ENCODE data around the gene ACIN1.
"Not testable (repeated sequence)": the region's sequence is repeated elsewhere in the genome, so short reads cannot be mapped to it uniquely, and the experiment has no call there.

The ACIN1 gene

DNA sequence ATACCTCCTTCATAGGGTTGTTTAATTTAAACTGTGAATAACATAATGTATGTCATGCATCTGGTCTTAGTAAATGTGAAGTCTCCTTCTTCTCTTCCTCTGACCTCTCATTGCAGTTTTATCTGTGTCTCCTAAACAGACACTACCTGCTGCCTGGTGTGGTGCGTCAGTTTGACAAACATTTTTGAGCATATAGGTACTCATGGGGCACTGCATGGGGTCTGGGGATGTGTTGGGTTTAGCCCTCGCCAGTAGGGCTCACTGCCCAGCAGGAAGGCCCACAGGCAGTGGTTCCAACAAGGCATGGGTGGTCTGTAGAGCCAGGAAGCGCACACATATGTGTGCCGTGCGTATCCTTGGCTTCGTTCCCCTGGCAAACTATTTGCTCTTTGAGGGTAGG lies 27.1 kb upstream of the ACIN1 start:
- no peak for DNase-seq (ENCODE audit: low read depth)

DNA sequence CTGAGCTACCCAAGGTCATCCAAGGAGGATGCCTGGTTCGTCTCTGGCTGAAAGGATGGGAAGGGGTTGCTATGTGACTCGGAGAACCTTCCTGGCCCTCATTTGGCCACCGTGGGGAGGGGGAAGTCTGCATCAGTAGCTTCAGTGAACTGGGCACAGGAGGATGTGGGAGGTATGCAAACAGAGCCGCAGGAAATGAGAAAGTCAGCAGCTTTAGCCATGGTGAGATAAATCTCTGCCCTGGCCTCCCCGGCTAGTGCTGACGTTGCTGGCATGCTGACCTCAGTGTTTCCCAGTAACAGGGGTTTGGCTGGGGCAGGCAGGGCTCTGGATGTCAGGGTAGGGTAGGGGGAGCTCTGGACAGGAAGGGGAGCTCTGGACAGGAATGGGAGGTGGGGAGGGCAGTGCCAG lies 26.4 kb upstream of the ACIN1 start:
- no peak for DNase-seq (ENCODE audit: low read depth)

DNA sequence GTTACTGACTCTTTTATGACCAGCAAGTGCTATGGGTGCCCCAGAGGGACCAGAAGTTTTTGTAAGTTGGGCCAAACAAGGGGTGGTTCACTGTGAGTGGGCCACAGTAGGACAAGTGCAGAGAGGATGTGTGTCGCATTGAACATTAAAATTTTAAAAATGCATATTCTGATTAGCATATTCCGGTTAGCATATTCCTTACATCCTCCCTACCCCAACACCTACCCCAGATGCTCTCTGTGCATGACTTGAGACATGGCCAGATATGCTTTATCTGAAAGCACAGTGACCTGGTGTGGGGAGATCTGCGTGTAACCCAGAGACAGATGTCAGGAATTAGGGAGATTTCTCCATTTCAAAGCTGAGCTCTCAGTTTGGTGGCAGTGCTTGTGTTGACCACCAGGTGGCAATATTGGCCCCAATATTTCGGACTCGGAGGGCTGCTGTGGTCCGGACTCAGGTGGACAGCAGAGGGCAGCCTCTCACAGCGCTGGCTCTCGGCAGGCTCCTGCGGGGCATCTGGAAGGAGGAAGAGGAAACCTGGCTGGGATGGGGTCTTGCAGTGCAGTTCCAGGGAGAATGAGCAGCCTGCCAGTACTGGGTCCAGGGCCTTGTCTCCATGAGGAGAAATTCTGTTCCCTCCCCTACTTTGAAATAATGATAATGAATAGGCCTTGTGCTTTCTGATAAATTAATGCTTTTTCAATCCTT lies 25.8 kb upstream of the ACIN1 start:
- DNase-seq (ENCODE audit: low read depth): peak; percentile 54

DNA sequence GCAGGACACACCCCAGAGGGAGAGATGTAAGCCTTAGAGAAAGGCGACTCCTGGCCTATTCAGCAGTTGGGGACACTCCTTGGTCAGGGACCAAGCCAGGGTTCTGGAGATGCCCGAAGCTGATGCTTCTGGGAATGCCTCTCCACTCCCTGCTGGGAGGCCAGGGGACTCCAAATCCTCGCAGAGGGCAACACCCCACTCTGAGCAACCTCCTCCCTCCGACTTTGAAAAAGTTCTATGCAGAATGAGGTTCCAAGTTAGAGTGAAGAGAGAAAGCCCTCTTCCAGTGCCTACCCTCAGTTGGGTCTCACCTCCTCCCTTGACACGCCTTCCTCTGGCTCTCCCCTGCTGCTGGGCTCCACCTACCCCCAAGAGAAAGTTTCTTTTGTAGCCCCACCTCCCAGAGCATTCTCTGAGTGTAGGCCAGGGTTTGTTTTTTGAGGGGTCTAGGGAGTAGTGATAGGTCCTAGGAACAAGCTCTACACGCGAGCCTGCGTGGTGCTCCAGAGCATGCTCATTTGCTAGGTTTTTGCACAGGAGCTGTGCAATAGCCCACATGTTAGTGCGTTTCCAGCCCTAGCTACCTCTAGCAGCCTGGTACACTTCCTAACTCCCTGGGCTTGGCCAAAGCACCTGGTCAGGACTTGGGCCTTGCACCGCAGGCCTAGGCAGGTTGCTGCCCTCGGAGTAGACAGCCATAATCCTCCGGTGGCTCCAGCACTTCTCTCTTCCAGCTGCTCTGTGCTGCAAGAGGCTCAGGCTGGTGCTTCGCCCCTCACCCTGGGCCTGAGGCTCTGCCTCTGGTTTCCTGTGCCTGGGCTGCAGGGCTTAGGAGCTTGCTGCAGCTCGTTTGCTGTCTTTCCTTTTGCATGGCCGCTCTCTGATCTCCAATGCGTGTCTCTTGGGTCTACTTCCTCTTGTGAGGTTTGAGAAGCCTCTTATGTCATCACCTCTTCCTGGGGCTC lies 24.7 kb upstream of the ACIN1 start:
- no peak for DNase-seq (ENCODE audit: low read depth)

DNA sequence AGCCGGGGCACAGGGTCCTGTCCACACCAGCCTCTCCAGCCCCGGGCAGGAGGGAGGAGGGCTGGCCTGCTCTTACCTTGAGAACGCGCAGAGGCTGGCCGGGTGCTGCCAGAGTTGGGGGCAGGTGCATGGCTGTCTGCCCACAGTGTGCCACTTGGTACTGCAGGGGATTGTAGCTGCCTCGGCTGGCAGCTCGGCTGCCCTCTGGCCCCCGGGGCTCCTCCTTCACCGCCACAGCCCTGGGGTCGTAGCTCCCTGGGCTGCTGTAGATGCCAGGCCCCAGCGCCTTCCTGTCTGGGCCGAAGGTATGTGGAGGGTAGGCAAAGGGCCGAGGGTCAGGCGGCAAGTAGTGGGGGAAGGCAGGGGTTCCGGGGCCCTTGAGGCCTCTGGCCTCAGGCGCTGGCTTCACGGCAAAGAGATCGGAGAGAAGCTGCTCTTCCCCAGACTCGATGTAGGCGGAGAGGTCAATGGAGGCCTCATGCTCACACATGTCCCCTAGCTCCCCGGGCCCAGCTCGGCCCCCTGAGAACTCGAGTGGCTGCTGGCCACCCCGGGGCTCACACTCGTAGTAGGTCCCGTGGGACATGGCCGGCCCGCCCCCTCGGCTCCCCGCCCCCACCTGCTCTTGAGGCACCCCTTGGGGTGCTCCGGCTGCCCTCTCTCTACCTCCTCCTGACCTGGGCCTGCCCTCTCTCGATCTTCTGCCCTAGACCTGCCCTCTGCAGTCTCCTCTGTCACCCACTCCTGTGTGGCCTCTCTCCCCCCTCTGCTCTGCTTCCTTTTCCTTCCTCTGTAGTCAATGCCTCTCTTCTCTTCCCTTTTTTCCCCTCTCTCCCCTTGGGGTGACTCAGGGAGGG lies 23.8 kb upstream of the ACIN1 start, which contains the start of gene CEBPE:
CEBPE (minus strand) TSS at position 750 of the 857 bp plus-strand sequence; CDS start at position 586, 164 bp downstream.
- DNase-seq (ENCODE audit: low read depth): no peak

DNA sequence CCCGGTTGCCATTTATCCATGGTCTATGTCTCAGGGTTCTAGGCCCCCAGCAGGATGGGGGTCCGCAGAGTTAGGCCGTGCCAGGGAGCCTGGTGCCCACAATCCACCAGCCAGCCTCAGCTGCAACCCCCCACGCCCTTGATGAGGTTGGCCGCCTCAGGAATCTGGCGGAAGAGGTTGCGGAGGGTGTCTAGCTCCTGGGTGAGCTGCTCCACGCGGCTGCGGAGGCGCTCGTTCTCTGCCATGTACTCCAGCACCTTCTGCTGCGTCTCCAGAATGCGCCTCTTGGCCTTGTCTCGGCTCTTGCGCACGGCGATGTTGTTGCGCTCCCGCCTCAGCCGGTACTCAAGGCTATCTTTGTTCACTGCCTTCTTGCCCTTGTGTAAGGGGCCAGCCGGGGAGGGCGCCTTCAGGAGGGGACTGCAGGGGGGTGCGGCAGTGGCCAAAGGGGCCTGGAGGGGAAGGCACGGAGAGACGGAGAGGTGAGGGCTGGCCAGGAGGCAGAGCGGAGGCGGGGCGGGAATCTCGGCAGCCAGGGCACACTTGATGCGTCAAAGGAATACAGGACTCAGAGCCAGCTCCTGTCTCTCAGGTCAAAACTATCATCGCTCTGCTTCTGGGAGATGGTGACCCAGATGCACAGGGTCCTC lies 22.6 kb upstream of the ACIN1 start:
- no peak for DNase-seq (ENCODE audit: low read depth)

DNA sequence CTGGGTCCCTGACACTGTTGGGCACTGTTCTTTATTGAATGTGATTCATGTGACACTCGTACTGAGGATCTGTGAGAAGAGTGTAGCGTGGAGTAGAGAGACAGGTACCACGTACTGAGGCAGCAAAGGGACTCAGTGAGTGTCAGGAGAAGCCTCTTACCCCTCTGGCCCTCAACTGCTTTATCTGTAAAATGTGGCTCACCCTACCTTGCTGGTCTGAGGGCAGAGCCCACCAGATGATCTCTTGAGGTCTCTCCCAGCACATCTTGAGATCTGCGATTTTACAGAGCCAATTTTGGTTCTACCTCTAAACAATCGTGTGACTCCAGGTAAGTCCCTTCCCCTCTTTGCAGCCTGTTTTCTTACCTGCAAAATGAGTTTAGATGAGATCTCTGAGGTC lies 21.0 kb upstream of the ACIN1 start:
- no peak for DNase-seq (ENCODE audit: low read depth)

DNA sequence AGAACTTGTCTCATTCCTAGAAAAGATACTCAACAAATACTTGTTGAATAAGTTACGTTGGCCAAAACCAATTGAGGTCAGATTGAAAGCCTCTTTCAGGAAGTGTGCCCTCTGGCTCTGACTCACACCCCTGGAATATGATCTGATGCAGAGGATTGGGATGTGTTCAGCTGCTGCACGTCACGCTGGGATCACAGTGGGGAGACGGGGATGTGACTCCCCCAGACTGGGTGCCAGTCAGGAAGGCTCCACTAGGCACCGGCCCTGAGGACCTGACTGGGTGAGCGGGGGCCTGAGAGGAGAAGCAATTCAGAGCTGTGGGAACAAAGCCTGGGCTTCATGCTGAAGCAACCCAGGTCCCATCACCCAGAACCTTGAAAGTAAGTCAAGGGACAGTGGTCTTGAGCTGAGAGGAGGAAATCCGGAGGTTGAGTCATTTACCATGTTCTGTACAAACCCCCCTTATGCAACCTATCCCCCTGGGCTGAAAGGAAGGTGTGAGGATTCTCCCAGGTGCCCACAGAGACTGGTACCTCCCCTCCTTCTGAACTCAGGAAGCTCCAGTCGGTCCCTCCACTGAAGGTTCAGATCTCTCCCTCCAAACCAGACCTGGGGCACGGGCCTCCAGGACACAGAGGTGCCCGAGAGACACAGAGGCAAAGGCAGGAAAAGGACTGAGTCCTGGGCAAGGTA lies 20.2 kb upstream of the ACIN1 start:
- no peak for DNase-seq (ENCODE audit: low read depth)

DNA sequence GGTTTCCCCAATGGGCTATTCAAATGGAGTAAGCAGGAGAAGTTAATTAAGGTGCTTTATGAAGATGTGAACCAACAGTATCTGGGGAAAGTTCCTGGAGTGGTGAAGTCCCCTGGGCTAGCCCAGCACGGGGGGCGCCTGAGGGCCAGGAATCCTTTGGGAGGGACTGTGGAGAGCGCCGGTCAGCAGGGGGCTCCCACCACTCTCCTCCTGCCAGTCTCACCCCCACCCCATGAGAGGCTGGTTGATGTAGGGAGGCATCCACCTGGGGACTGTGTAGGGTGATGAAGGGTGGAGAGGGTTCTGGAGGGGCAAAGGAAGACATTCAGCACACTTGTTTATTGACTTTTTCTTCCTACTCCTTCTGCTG lies 19.7 kb upstream of the ACIN1 start:
- DNase-seq (ENCODE audit: low read depth): no peak

DNA sequence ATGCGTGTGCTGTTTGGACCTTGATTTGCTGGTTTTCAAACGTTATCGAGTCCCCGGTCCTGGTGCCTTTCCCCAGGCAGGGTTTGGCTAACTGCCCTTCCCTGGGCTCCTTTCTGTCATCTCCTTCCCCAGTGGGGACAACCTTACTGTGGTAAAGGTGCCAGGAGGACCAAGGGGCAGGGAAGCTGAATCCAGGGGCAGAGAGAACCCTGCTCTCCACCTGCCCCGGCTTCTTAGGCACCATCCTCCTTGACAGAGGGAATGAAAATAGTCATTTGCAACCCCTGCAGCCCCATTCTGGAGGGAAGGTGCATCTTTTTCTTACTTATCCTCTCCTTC lies 19.2 kb upstream of the ACIN1 start:
- no peak for DNase-seq (ENCODE audit: low read depth)

DNA sequence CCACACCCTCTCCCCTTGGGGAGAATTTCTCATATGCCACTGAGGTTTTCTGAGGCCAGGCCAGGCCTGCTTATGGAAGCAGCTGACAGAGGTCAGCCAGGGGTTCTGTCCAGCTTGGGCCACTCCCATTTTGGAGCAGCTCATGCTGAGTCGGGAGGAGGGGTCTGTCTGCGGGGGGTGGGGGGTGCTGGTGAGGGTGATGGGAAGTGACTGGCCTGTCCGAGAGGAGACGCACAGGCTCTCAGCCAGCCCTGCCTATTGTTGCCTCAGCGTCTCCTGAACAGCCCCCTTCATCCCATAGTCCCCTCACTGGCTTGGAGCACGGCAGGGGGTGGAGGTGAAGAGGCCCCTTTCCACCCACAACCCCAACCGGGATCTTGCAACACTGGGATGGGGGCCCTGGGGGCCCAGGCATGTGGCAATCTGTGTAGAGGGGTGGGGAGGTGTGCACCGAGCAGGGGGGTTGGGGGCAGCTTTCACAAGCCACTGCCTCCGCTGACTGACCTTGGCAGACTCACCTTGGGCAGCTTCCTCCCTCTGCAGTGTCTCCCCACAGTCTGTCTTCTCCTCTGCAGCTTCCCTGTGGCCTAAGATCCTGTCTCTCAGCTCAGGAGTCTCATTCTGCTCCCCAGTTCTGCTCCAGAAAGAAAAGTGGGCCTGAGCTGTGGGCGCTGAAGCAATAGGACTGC lies 18.6 kb upstream of the ACIN1 start:
- no peak for DNase-seq (ENCODE audit: low read depth)

DNA sequence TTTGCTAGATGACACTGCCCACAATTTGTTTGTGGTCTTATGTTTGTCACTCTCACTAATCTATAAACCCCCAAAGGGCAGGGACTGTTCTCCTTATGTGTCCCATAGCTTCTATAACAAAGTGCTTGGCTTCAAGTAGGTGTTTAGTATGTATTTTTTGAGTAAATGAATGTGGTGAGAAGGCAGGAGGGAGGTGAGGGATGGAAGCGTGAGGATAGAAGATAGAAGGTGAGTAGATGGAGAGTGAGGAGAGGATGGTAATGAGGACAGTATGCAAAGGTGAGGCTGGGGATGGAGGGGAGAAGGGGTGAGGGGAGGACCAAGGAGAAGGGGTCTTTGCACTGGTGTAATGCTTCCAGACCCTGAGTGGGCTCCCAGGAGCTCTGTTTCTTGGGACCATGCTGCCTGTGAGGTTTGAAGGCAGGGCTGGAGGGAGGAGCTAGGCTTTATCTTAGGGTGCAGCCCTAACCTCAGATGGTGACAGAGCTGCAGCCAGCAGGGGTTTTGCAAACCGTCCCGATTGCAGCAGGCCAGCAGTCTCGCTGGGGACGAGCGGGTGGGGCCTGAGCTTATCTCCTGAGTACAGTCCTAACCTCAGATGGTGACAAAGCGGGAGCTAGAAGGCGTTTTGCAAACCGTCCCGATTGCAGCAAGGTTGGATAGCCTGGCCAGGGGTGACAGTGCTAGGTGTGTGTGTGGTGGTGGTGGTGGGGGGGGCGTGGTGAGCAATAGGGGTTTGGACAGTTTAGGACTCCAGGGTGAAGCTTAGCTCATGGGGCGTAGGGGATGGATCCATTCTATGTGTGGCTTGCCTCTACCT lies 17.6 kb upstream of the ACIN1 start:
- DNase-seq (ENCODE audit: low read depth): no peak

DNA sequence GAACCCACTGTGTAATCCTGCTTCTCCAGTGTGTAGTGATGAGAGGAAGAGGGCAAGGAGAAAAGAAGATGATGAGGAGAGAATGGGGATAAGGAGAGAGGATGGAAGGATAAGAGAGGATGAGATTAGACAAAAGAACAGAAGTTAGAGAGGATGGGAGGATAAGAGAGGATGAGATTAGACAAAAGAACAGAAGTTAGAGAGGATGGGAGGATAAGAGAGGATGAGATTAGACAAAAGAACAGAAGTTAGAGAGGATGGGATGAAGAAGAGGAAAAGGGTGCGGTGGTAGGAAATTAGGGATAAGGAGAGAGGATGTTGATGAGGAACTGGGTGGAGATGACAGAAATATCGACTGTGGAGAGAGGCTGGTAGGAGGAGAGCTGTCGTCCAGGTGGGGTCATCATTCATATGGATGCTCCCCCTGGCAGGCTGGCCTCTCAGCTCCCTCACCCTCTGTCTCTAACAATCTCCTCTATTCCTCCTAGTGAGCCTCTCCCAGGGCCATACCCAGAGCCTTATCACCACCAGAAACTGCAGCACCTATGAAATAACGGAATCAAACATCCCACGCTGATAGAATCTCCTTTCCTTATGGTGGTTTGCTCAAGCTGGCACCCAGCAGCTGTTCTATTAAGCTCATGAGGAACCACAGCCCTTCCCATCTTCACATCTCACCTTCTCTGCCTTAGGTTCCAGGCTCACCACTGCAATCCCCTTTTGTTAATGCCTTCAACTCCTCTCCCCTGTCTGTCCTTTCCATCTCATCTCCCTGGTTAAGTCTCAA lies 15.8 kb upstream of the ACIN1 start:
- no peak for DNase-seq (ENCODE audit: low read depth)

DNA sequence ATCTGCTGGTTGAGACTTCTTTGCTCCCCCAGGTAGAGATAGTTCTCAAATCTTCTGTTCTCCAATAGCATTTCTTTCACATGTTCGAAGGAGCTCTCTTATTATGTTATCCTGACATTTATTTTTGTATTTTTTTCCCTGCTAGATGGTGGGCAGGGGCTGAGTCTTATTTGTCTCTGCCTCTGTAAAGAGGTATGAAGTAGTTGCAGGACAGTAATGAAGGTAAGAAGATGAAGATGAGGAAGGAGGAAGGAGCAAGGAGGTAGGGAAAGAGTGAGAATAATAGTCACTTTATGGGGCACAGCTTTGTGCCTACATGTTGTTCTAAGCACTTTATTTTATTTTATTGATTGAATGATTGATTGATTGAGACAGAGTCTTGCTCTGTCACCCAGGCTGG lies 14.8 kb upstream of the ACIN1 start:
- DNase-seq (ENCODE audit: low read depth): no peak

DNA sequence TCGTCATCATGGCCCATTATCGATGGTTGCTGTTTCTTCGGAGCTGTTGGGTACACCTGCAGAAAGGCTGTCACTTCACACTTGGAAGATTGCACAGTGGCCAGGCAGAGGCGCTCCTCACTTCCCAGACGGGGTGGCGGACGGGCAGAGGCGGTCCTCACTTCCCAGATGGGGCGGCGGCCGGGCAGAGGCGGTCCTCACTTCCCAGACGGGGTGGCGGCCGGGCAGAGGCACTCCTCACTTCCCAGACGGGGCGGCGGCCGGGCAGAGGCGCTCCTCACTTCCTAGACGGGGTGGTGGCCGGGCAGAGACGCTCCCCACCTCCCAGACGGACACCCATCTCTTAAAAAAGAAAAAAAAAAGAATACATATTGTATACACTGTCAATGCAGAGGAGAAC lies 13.2 kb upstream of the ACIN1 start:
- DNase-seq (ENCODE audit: low read depth): not testable (repeated sequence)

DNA sequence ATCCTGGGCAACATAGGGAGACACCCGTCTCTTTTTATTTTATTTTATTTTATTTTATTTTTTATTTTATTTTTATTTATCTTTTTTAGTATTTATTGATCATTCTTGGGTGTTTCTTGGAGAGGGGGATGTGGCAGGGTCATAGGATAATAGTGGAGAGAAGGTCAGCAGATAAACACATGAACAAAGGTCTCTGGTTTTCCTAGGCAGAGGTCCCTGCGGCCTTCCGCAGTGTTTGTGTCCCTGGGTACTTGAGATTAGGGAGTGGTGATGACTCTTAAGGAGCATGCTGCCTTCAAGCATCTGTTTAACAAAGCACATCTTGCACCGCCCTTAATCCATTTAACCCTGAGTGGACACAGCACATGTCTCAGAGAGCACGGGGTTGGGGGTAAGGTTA lies 12.7 kb upstream of the ACIN1 start:
- not testable (repeated sequence) for DNase-seq (ENCODE audit: low read depth)

DNA sequence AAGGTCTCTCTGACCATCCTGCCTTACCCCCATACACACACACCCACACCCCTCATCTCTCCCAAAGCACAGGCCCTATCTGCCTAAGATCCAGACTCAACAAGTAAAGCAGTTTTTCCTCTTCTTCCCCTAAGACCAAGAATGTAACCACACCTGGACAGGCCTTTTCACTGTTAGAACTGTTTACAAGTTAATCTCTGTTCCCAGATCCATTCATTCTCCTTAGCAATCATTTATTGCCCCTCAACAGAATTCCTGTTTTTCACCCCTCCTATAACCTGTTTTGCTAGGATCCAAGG lies 11.8 kb upstream of the ACIN1 start:
- no peak for DNase-seq (ENCODE audit: low read depth)

DNA sequence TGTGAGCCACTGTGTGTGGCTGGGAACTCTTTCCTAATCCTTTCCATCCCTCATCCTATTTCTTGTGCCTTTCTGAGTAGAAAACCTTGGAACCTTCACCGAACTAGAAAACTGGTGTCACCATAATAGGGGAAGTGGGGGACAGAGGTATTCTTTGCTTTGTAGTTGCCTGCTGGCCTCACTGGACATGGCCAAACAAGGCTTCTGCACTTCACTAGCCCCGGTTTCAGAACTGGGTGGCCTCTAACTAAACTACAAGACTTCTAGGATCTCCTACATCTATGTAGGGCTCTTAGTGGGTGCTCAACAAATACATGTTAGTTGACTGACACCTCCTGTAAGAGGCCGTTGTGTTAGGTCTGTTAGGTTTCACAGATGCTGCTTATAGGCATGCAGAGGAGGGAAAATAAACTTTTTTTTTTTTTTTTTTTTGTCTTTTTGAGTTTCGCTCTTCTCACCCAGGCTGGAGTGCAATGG lies 10.4 kb upstream of the ACIN1 start:
- DNase-seq (ENCODE audit: low read depth): no peak
